Endothelial cell of umbilical vein (primary cell): ENCODE data around the gene KLK2. TPM values are rescaled to one million over a fixed set of nuclear protein-coding genes. Genes with fewer than 3 reads are reported as not detected.

Experiments
- BruUV-seq: library from RNA; stranded (reverse); fragments of 400-500 nt; replicated peaks from 2 replicates; lab custom pipeline; 2021; lab: Mats Ljungman, UMichigan
- CTCF ChIA-PET: fragments of 300-600, 350-600 bp; sonication (Branson Sonifier 250); formaldehyde crosslinking; loops from one replicate; lab custom pipeline; 2021; ENCODE audit warnings: antibody characterized with exemption, inconsistent platforms; lab: Charles Lee
- POLR2A ChIA-PET: fragments of 300-600, 350-600 bp; sonication (Branson Sonifier 250); formaldehyde crosslinking; loops from one replicate; lab custom pipeline; 2021; ENCODE audit warnings: antibody characterized with exemption, inconsistent platforms; lab: Charles Lee
- DNase-seq: peaks from one replicate; pipeline ENCODE4 v3.0.0-alpha.2; 2011; ENCODE audit warnings: low read depth, low spot score
- FAIRE-seq: peaks from 2 replicates; lab custom pipeline; 2011; peaks lifted over from hg19 to GRCh38; lab: Jason Lieb, UNC
- H2AFZ ChIP-seq: 2 replicates; pipeline ENCODE4 v1.6.0; 2012; ENCODE audit warnings: low read depth, low read length, control low read depth, inconsistent platforms
- H3K27ac ChIP-seq: 2 replicates; pipeline ENCODE4 v1.5.1; 2011; ENCODE audit warnings: low read depth, mild to moderate bottlenecking, control low read depth, low read length, moderate library complexity; ENCODE audit not compliant: insufficient read depth
- H3K27me3 ChIP-seq, 2 experiments: 2 replicates each; pipeline versions ENCODE4 v1.6.0 to v1.6.1; 2011; ENCODE audit warnings: low read length in 2 of 2, mixed read lengths in 1 of 2; ENCODE audit not compliant: control insufficient read depth in 2 of 2, insufficient read depth in 2 of 2
- H3K36me3 ChIP-seq, 2 experiments: 2 replicates in 1 of 2; 3 replicates in 1 of 2; pipeline ENCODE4 v1.5.1; 2011; ENCODE audit warnings: low read length in 2 of 2, mild to moderate bottlenecking in 1 of 2, moderate library complexity in 1 of 2; ENCODE audit not compliant: control insufficient read depth in 2 of 2, insufficient read depth in 2 of 2; ENCODE audit errors: extremely low read depth in 1 of 2
- H3K4me1 ChIP-seq: 3 replicates; pipeline ENCODE4 v1.5.1; 2011; ENCODE audit warnings: mild to moderate bottlenecking, low read length; ENCODE audit not compliant: control insufficient read depth, insufficient read depth; ENCODE audit errors: extremely low read depth
- H3K4me2 ChIP-seq: 2 replicates; pipeline ENCODE4 v1.6.1; 2011; ENCODE audit warnings: low read length, control low read depth, mixed read lengths; ENCODE audit not compliant: insufficient read depth
- H3K4me3 ChIP-seq, 3 experiments: fragments of 200-600 bp in 1 of 3; sonication (generic), shearing (Covaris generic) in 1 of 3; replicated peaks in 1 of 3; 2 replicates each; pipeline ENCODE4 v1.5.1; 2011 to 2016; ENCODE audit warnings: control low read depth in 3 of 3, low read length in 3 of 3, mild to moderate bottlenecking in 2 of 3, inconsistent platforms in 1 of 3, low read depth in 1 of 3, moderate library complexity in 1 of 3; ENCODE audit not compliant: insufficient read depth in 1 of 3
- H3K79me2 ChIP-seq: 2 replicates; pipeline ENCODE4 v1.6.0; 2012; ENCODE audit warnings: low read length, inconsistent platforms; ENCODE audit not compliant: control insufficient read depth, insufficient read depth
- H3K9ac ChIP-seq: replicated peaks from 2 replicates; pipeline ENCODE3; 2011; ENCODE audit warnings: low read length, control low read depth; ENCODE audit not compliant: insufficient read depth; ENCODE audit errors: extremely low read depth
- H3K9me1 ChIP-seq: replicated peaks from 3 replicates; pipeline ENCODE4 v1.6.0; 2011; ENCODE audit warnings: mild to moderate bottlenecking, low read length; ENCODE audit not compliant: control insufficient read depth, insufficient read depth; ENCODE audit errors: extremely low read depth
- H3K9me3 ChIP-seq: replicated peaks from 2 replicates; pipeline ENCODE4 v1.5.1; 2012; ENCODE audit warnings: low read length, inconsistent platforms; ENCODE audit not compliant: control insufficient read depth, insufficient read depth
- H4K20me1 ChIP-seq: replicated peaks from 2 replicates; pipeline ENCODE3; 2011; ENCODE audit warnings: mild to moderate bottlenecking, low read length; ENCODE audit not compliant: control insufficient read depth, insufficient read depth; ENCODE audit errors: extremely low read depth
- CTCF ChIP-seq, 2 donors: IDR thresholded peaks; 1 replicate in 1 of 2; 2 replicates in 1 of 2; pipeline ENCODE4 v1.5.1; 2011; ENCODE audit warnings: low read length in 2 of 2, mild to moderate bottlenecking in 2 of 2, moderate library complexity in 2 of 2, control low read depth in 1 of 2, inconsistent platforms in 1 of 2, low read depth in 1 of 2; ENCODE audit not compliant: insufficient read depth in 1 of 2; ENCODE audit errors: extremely low read depth in 1 of 2
- EZH2 ChIP-seq: IDR thresholded peaks from 2 replicates; pipeline ENCODE4 v1.6.1; 2012; ENCODE audit warnings: borderline replicate concordance, low read depth, mild to moderate bottlenecking, moderate library complexity, low read length, inconsistent platforms; ENCODE audit not compliant: severe bottlenecking
- FOS ChIP-seq: IDR thresholded peaks from 2 replicates; pipeline ENCODE4 v1.6.1; 2011; ENCODE audit warnings: mild to moderate bottlenecking, low read length, moderate library complexity, borderline replicate concordance; ENCODE audit not compliant: insufficient read depth
- GATA2 ChIP-seq: IDR thresholded peaks from 2 replicates; pipeline ENCODE4 v1.7.0; 2011; ENCODE audit warnings: low read depth, mild to moderate bottlenecking, moderate library complexity, mixed read lengths, low read length; ENCODE audit not compliant: insufficient read length, insufficient read depth
- MYC ChIP-seq: IDR thresholded peaks from one replicate; pipeline ENCODE4 v1.6.1; 2011; ENCODE audit warnings: mild to moderate bottlenecking, low read depth, low read length
- POLR2A ChIP-seq: IDR thresholded peaks from 2 replicates; pipeline ENCODE4 v1.6.1; 2012; ENCODE audit warnings: low read depth, mild to moderate bottlenecking, control low read depth, low read length
- POLR2AphosphoS5 ChIP-seq: IDR thresholded peaks from 2 replicates; pipeline ENCODE4 v1.6.1; 2012; ENCODE audit warnings: low read depth, mild to moderate bottlenecking, control low read depth, low read length, moderate library complexity; ENCODE audit not compliant: insufficient read depth
- dilution Hi-C: fragments of 300-500 bp; cut with MboI; formaldehyde crosslinking; loops from one replicate; pipeline ENCODE4 v1.15.0; 2019; ENCODE audit warnings: low sequenced_read_pairs; ENCODE audit not compliant: extremely low pct_ligation_motif_present
- intact Hi-C: fragments of 100-400 bp; cut with micrococcal nuclease; formaldehyde crosslinking; loops from one replicate; pipeline ENCODE4 v1.10.0; 2022
- polyA plus RNA-seq, 4 experiments: library from polyadenylated mRNA; depleted of rRNA in 3 of 4; stranded (reverse) in 3 of 4; unstranded in 1 of 4; fragments of >200 nt; gene quantifications; 2 replicates each; pipeline versions ENCODE4 v1.2.1 to v1.2.3, GENCODE V29; 2011 to 2012; ENCODE audit warnings: missing spikeins in 1 of 4
- total RNA-seq: library from RNA; stranded (reverse); gene quantifications from 2 replicates; pipeline ENCODE4 v1.2.3, GENCODE V29; 2021

KLK2 gene
- total and polyA plus RNA-seq, 2 donors (not counting 3 experiments of a cell fraction or from before 2014, with no cell fraction given), result not detected

- intact Hi-C loops, result no loop called here
- FAIRE-seq, result no peak
- BruUV-seq, result no TSS peak
- Histone ChIP-seq H3K4me3 (no peak overlapping the region), H3K27me3 (no peaks in the 10 kb centered on the region), H4K20me1 (no peaks in the 10 kb centered on the region), H3K36me3 (no peaks in the 10 kb centered on the region), H3K27ac (no peak overlapping the region), H3K4me1 (no peaks in the 10 kb centered on the region), H3K9me3 (no peaks in the 10 kb centered on the region), H3K9ac (no peak overlapping the region), H3K79me2 (no peaks in the 10 kb centered on the region), H2AFZ (no peak overlapping the region), H3K9me1 (no peaks in the 10 kb centered on the region), H3K4me2 (no peak overlapping the region)
- TF ChIP-seq FOS (no peak), POLR2A (no peak), GATA2 (no peak), MYC (no peak), EZH2 (no peak), CTCF (IDR thresholded peaks at IDR 0.05; ENCODE audit: extremely low read depth in 1 of 2, insufficient read depth in 1 of 2, low read depth in 1 of 2, low read length in 2 of 2) (no peak), POLR2AphosphoS5 (no peak)
- POLR2A ChIA-PET, result no interaction called here
- DNase-seq, result no peak
- dilution Hi-C loops, result no loop called here
- CTCF ChIA-PET, result no interaction called here
Measured at GRCh38 chr19:50890422-50891252, 17.4 kb downstream of the KLK2 start.
